GM21360 (cell line): ENCODE results near the gene TOR1B.
"Not testable (repeated sequence)": the region's sequence is repeated elsewhere in the genome, so short reads cannot be mapped to it uniquely, and the experiment has no call there.

ENCODE experiments used
- ATAC-seq: cut with Tn5 transposase; IDR thresholded peaks from one replicate; pipeline ENCODE4 v1.9.1; 2021; ENCODE audit warnings: mild to moderate bottlenecking, moderate library complexity; ENCODE audit not compliant: unreplicated experiment

TOR1B gene

GRCh38 chr9:129776566-129776937, 26.4 kb upstream of the TOR1B start:
- ATAC-seq, result no peak

- no peak for ATAC-seq
Observed at GRCh38 chr9:129776938-129777768, 25.8 kb upstream of the TOR1B start.

- ATAC-seq, result no peak
Observed at GRCh38 chr9:129777769-129778130, 25.2 kb upstream of the TOR1B start.

GRCh38 chr9:129778469-129778868, 24.5 kb upstream of the TOR1B start:
- ATAC-seq, result no peak

- ATAC-seq, result no peak
Observed at GRCh38 chr9:129779560-129780190, 23.3 kb upstream of the TOR1B start.

- ATAC-seq, result no peak
Observed at GRCh38 chr9:129781131-129781530, 21.9 kb upstream of the TOR1B start.

GRCh38 chr9:129781981-129782380, 21.0 kb upstream of the TOR1B start:
- no peak for ATAC-seq

- no peak for ATAC-seq
Observed at GRCh38 chr9:129783516-129784361, 19.2 kb upstream of the TOR1B start.

- not testable (repeated sequence) for ATAC-seq
Observed at GRCh38 chr9:129784970-129785369, 18.0 kb upstream of the TOR1B start.

- ATAC-seq, result no peak
Observed at GRCh38 chr9:129785866-129786265, 17.1 kb upstream of the TOR1B start.

- ATAC-seq, result no peak
Observed at GRCh38 chr9:129786481-129786880, 16.5 kb upstream of the TOR1B start.

GRCh38 chr9:129794549-129794948, 8.4 kb upstream of the TOR1B start:
- no peak for ATAC-seq

GRCh38 chr9:129796029-129796428, 7.0 kb upstream of the TOR1B start:
- not testable (repeated sequence) for ATAC-seq

- no peak for ATAC-seq
Observed at GRCh38 chr9:129798973-129799372, 4.0 kb upstream of the TOR1B start.

- ATAC-seq, result no peak
Observed at GRCh38 chr9:129801504-129801903, 1.5 kb upstream of the TOR1B start.

GRCh38 chr9:129803676-129804060, 684 bp downstream of the TOR1B start:
- ATAC-seq, result no peak

GRCh38 chr9:129806061-129806460, 3.1 kb downstream of the TOR1B start:
- no peak for ATAC-seq

- no peak for ATAC-seq
Observed at GRCh38 chr9:129809346-129809745, 6.4 kb downstream of the TOR1B start.

- ATAC-seq, result no peak
Observed at GRCh38 chr9:129810116-129810515, 7.1 kb downstream of the TOR1B start.

GRCh38 chr9:129810788-129811187, 7.8 kb downstream of the TOR1B start:
- ATAC-seq, result no peak

- no peak for ATAC-seq
Observed at GRCh38 chr9:129811967-129812363, 9.0 kb downstream of the TOR1B start.

- ATAC-seq, result no peak
Observed at GRCh38 chr9:129812385-129812784, 9.4 kb downstream of the TOR1B start.
